Activated CD4-positive, alpha-beta T cell treated with anti-CD3 and anti-CD28 coated beads, Interleukin-2, Interleukin-6, amounts not matched to agents 100 ng/mL and 50 ng/mL, durations not matched to agents 16 hours and 8 hours (primary cell): ENCODE measurements around the gene GALNT13.

Experiments used
- DNase-seq: peaks from one replicate; pipeline ENCODE4 v3.0.0-alpha.2; 2020

GALNT13 gene

DNA sequence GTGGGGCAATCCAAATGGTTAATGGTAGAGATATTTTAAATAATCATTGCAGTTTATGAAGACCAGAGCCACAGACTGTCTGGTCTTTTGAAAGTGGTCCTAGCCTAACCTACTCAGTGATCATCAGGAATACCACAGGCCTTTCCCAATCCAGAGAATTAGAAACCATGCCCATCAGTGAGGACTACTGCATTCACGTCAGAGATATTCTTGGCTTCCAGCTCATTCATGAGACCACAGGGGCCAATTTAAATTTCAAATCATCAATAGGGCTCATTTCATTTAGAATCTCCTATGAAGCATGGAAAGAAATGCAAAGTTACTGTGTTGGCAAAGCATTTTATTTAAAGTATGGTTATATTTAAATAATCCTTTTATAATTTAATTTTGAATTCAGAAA lies 464.5 kb downstream of the GALNT13 start:
- no peak for DNase-seq

DNA sequence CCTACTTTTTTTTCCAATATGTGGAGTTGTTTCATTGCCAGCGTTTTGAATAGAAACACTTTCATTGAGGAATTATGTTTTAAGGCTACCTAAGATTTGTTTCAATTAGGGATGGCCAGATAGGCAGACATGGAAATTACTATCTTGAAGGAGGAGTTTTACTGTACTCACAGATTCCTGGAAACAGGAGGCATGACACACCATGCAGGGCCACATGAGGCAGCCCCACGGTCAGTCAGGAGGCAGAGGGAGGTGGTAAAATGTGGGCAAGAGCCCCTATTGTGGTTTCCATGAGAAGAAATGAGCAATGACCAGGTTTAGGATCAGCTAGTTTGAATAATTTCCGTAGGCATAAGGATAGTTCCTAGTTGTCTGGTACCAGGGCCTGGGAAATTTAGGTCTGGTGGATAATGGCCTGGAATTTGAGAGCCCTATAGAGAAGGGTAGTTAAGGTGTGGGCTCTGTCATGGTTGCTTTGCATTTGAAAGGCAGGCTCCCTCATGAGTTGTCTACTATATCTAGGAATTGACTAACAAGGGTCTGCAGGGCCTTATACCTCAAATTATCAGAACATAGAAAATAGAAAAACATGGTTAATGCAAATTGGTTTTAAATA lies 466.7 kb downstream of the GALNT13 start:
- DNase-seq: no peak

- no peak for DNase-seq
These were observed 471.6 kb downstream of the GALNT13 start for GRCh38 chr2:154343282-154343681.

DNA sequence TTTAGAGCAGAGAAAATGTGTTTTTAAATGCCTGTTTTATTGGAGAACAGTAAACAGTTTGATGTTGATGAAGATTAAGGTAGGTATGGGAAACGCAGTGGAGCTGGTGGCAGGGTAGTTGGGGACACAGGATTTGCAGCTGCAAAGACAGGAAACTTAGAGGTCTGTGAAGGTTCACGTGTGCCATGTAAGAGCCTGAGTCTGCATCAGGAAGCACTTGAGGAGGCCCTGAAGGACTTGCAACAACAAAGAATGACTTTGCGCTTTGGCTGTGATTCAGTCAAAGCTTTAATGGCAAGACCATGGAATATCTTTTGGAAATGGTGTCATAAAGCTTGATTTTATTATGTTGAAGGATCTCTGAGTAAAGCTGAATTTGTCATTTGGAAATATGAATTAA lies 479.2 kb downstream of the GALNT13 start:
- DNase-seq: no peak

GRCh38 chr2:154361276-154361675 lies 489.6 kb downstream of the GALNT13 start:
- no peak for DNase-seq

DNA sequence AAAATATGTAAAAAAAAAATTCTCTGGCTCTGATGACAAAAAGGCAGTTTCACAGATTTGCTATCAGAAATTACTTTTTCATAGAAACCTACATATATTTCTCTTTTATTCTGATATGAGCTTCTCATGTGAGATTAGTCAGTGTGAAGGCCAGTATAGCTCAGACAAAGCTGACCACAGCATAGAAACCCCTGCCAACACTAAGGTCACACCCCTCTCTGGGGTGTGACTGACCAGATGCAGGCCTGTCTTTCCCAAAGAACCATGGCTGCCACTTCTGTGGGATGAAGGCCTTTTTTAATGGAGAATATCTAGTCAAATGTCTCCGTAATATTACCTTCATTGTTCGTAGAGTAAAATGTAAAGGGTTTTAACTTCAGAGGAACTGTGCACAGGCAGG lies 496.4 kb downstream of the GALNT13 start:
- DNase-seq: no peak

DNA sequence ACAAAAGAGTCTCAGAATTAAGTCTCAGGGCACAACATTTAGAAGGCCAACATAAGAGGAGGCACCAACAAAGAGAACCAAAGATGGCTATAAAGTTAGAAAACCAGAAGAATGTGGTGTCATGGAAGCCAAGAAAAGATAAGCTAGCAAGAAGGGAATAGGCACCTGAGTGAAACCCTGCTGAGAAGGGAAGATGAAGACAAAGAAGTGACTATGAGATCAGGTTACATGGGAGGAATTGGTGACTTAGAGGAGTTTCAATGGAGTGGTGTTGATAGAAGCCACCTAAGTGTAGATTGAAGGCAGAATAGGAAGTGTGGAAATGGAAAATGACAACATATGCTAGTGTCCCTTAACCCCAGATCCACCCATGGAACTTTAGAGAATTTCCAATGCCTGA lies 499.2 kb downstream of the GALNT13 start:
- DNase-seq: no peak

- no peak for DNase-seq
These were observed 502.7 kb downstream of the GALNT13 start for GRCh38 chr2:154374416-154374815.

GRCh38 chr2:154375579-154375931 lies 503.8 kb downstream of the GALNT13 start:
- DNase-seq: peak; percentile 2

GRCh38 chr2:154381931-154382794 lies 510.4 kb downstream of the GALNT13 start:
- DNase-seq: no peak

DNA sequence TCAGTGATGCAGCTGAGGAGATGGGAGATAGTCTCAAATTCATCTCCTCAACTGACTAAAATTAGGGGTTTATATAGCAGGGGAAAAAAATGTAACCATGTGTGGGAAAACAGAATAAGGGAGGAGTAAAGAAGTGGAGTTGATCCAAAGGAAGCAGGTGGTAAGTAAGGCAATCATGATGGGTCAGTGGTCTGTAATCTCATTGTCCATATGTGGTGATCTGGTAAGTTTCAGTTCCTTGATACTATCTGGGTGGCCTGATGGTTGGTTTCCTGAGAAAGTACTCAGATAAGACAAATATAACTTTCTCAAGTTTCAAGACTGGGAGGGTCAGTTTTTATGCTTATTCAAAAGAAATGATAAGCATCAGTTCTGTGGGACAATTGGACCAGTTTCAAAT lies 514.5 kb downstream of the GALNT13 start:
- no peak for DNase-seq

GRCh38 chr2:154391051-154391450 lies 519.3 kb downstream of the GALNT13 start:
- no peak for DNase-seq

DNA sequence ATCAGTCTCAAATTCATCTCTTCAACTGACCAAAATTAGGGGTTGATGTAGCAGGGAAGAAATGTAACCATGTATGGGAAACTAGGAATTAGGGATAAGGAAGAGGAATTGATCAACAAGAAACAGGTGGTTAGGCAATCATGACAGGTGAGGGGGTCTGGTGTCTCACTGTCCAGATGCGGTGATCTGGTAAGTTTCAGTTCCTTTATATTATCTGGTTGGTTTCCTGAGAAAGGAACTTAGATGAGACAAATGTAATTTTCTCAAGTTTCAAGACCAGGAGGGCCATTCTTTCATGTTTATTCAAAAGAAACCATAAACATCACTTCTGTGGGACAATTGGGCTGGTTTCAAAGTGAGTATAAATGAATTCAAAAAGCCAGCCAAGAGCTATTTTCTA lies 520.5 kb downstream of the GALNT13 start:
- DNase-seq: no peak

DNA sequence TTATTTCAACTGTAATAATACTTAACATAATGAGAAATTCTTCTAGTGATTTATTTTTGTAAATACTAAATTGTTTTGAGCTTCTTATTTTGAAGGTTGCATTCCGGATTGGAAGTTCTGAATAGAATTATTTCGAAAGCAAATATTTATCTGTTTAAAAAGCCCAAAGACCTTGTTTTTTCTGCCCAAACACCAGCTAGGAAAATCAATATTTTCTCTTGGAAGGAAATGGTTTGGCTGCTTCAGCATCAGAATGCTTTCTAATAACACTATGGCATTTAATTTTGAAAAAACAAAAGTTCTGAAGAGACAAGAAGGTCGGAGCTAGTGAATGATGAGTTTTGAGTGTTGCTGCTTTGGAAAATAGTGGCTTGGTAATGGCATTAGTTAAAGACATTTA lies 522.9 kb downstream of the GALNT13 start:
- no peak for DNase-seq

DNA sequence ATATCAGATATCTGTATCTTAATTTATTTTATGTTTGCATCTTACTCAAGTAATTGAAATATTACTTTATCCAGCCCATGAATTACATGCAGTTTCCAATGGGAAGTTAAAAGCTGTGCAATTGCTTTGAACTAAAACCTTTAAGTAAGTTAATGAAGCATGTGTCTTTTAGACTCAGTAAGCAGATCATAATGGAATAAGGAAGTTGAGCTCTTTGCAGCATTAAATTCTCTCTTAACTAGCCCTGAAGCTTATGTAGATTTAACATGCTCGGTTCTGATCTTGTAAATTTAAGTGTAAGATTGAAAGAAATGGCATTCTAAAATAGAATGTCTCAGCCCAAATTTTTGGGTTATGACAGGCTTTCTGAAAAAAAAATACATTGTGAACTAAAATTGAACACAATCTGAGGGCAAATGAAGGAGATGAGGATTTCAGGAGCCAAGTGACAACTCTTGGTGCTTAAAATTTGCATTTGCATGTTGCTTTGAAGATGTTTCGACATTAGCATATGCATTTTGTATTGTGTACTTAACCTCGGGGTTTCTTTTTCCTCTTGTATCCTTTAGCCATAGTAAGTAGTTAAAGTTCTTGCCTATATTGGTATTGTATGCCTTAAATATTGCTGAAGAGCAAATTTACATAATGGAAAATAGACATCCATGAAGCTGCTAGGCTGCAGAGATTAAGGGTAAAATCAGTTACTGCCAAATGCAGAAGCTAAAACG lies 529.0 kb downstream of the GALNT13 start:
- no peak for DNase-seq

GRCh38 chr2:154402213-154402612 lies 530.5 kb downstream of the GALNT13 start:
- DNase-seq: no peak

GRCh38 chr2:154403242-154403790 lies 531.6 kb downstream of the GALNT13 start:
- no peak for DNase-seq

DNA sequence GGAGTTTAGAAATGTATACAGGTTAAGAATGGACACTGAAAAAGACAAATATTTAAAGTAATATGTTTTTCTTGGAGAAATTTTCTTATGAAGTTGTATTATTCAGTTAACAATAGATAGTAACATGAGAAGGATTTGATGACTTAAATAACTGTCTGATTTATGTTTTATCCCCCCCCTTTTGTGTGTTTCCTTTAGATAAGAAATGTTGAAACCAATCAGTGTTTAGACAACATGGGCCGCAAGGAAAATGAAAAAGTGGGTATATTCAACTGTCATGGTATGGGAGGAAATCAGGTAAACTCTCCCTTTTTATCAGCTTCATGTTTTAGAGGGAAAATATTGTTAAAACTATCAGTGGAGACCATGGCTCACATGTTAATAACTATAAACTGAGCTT lies 537.1 kb downstream of the GALNT13 start:
- no peak for DNase-seq

DNA sequence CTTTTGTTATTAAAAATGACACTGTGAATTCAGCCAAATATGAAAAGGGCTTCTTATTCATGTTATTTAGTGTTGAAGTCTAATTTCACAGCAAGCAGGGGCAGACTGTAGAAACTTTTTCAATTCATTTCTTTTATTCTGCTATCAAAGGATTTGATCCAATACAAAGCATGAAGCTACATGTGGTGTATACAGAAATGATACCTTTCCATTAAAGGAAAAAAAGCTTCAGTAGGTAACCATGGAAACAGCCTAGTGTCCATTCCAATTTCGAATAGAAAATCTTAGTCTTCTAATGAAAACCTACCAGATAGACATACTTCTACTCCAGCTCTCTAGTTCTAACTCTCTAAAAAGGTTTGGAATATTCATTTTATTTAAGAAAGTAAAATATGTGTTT lies 550.5 kb downstream of the GALNT13 start:
- DNase-seq: no peak

GRCh38 chr2:154425994-154426393 lies 554.3 kb downstream of the GALNT13 start:
- DNase-seq: no peak

GRCh38 chr2:154427453-154427852 lies 555.7 kb downstream of the GALNT13 start:
- no peak for DNase-seq

GRCh38 chr2:154428022-154428421 lies 556.3 kb downstream of the GALNT13 start:
- no peak for DNase-seq

- no peak for DNase-seq
These were observed 561.3 kb downstream of the GALNT13 start for GRCh38 chr2:154433010-154433409.

- no peak for DNase-seq
These were observed 565.4 kb downstream of the GALNT13 start for GRCh38 chr2:154437104-154437503.
